Body of pancreas (tissue), 4 donors: ENCODE results near the gene LRRFIP2.

Source experiments
- POLR2A ChIP-seq, 3 donors: fragments of 450-650 bp; IDR thresholded peaks; one replicate each; pipeline ENCODE4 v1.6.1; 2016; ENCODE audit warnings: antibody characterized with exemption in 3 of 3, mild to moderate bottlenecking in 2 of 3
- TF ChIP-seq, protein P1 (sequence below), 7 experiments: fragments of 450-650 bp in 4 of 7; fragments of 200-600 bp in 3 of 7; sonication (generic) in 3 of 7; IDR thresholded peaks; one replicate each; pipeline ENCODE4 v1.5.1; 2016 to 2019; ENCODE audit warnings: antibody characterized with exemption in 7 of 7

- TF ChIP-seq, protein P1, sequence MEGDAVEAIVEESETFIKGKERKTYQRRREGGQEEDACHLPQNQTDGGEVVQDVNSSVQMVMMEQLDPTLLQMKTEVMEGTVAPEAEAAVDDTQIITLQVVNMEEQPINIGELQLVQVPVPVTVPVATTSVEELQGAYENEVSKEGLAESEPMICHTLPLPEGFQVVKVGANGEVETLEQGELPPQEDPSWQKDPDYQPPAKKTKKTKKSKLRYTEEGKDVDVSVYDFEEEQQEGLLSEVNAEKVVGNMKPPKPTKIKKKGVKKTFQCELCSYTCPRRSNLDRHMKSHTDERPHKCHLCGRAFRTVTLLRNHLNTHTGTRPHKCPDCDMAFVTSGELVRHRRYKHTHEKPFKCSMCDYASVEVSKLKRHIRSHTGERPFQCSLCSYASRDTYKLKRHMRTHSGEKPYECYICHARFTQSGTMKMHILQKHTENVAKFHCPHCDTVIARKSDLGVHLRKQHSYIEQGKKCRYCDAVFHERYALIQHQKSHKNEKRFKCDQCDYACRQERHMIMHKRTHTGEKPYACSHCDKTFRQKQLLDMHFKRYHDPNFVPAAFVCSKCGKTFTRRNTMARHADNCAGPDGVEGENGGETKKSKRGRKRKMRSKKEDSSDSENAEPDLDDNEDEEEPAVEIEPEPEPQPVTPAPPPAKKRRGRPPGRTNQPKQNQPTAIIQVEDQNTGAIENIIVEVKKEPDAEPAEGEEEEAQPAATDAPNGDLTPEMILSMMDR (IDR thresholded peaks at IDR 0.05): no peak
- no peak for TF ChIP-seq POLR2A (IDR thresholded peaks at IDR 0.05)
Observed at GRCh38 chr3:37145611-37146010, 28.8 kb downstream of the LRRFIP2 start.
